ENCODE results near the gene TNPO1. TPM values are rescaled to one million over a fixed set of nuclear protein-coding genes. Genes with fewer than 3 reads are reported as not detected.
A peak's percentile ranks its signal among the peaks of the same experiment; 100 is the strongest.

Gene TNPO1
- total and polyA plus RNA-seq, 10 of the 15 experiments (the other 5 are each of a cell fraction or from before 2014, with no cell fraction given), result 18.1 to 123 (median 79.2) TPM

GRCh38 chr5:72955768-72956323, 139.4 kb downstream of the TNPO1 start, which contains the start of gene FCHO2 (continued):
- TF ChIP-seq NKRF (conservative IDR thresholded peaks at IDR 0.05) (peak; percentile 59; the same call in 1 of the 2 replicates), YY1 (IDR thresholded peaks at IDR 0.05; ENCODE audit: low read depth, low read length) (peak; percentile 57; the same call in 1 of the 2 replicates), CBFB (IDR thresholded peaks at IDR 0.05; ENCODE audit: low read depth) (no peak), NRF1 (conservative IDR thresholded peaks at IDR 0.05; ENCODE audit: low read depth, low read length) (peak; percentile 62), STAT3 (IDR thresholded peaks at IDR 0.05; ENCODE audit: low read depth, low read length) (no peak), DPF2 (IDR thresholded peaks at IDR 0.05) (0 out of 2 replicates have a peak, but pooled peaks have one; percentile 55), NFXL1 (IDR thresholded peaks at IDR 0.05; ENCODE audit: borderline replicate concordance) (no peak), IRF4 (IDR thresholded peaks at IDR 0.05; ENCODE audit: low read depth, low read length) (no peak), STAT1 (conservative IDR thresholded peaks at IDR 0.05) (no peak), MYB (IDR thresholded peaks at IDR 0.05; ENCODE audit: borderline replicate concordance, low read depth, low read length) (no peak), ATF2 (IDR thresholded peaks at IDR 0.05; ENCODE audit: low read length) (no peak), MXI1 (IDR thresholded peaks at IDR 0.05; ENCODE audit: low read depth, low read length) (no peak), ZNF207 (IDR thresholded peaks at IDR 0.05; ENCODE audit: borderline replicate concordance) (peak; percentile 30; the same call in 1 of the 2 replicates), SKIL (IDR thresholded peaks at IDR 0.05; ENCODE audit: low read depth, poor library complexity, severe bottlenecking) (no peak), EP300 (IDR thresholded peaks at IDR 0.05; ENCODE audit: borderline replicate concordance in 1 of 2, control insufficient read depth in 1 of 2, low read depth in 2 of 2, low read length in 2 of 2) (no peak), E2F8 (IDR thresholded peaks at IDR 0.05; ENCODE audit: low read depth, partially characterized antibody) (no peak), HDAC2 (IDR thresholded peaks at IDR 0.05) (no peak), POU2F2 (IDR thresholded peaks at IDR 0.05; ENCODE audit: borderline replicate concordance, low read depth, low read length) (no peak), TARDBP (IDR thresholded peaks at IDR 0.05; ENCODE audit: borderline replicate concordance) (no peak), FOXM1 (IDR thresholded peaks at IDR 0.05; ENCODE audit: low read depth, low read length) (no peak), RCOR1 (conservative IDR thresholded peaks at IDR 0.05; ENCODE audit: low read depth, low read length) (0 out of 2 replicates have a peak, but pooled peaks have one; percentile 50), PKNOX1 (IDR thresholded peaks at IDR 0.05) (no peak)

Measured in GM12878 (cell line).